HG02759 (cell line): ENCODE data around the gene SOWAHA.
"Not testable (repeated sequence)": the region's sequence is repeated elsewhere in the genome, so short reads cannot be mapped to it uniquely, and the experiment has no call there.

Source experiments
- ATAC-seq: cut with Tn5 transposase; IDR thresholded peaks from one replicate; pipeline ENCODE4 v1.9.1; 2021; ENCODE audit warnings: mild to moderate bottlenecking, moderate library complexity; ENCODE audit not compliant: unreplicated experiment

Gene SOWAHA

GRCh38 chr5:132777209-132778069 lies 35.7 kb upstream of the SOWAHA start, which contains the start of gene SEPTIN8:
Gene SEPTIN8 (minus strand): TSS chr5:132777239. CDS start chr5:132777137, 102 bp downstream.
- peak; percentile 73 for ATAC-seq

DNA sequence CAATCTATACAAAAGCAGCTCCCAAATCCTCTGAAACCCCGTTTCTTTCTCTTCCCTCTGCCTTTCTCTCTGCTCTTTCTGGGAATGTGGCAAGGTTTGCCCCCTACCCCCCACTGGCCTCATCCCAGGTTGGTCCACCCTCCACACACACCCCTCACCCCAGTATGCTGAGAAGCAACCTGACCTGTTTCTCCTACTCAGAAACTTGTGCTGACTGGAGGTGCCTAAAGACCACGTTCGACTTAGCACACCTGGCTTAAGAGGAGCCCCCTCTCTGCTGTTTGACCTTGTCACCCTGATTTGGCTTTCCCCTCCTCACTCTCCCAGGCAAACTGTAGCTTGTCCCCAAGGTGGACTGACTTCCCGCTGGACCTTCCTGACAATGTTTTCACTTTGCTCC lies 35.0 kb upstream of the SOWAHA start:
- no peak for ATAC-seq

DNA sequence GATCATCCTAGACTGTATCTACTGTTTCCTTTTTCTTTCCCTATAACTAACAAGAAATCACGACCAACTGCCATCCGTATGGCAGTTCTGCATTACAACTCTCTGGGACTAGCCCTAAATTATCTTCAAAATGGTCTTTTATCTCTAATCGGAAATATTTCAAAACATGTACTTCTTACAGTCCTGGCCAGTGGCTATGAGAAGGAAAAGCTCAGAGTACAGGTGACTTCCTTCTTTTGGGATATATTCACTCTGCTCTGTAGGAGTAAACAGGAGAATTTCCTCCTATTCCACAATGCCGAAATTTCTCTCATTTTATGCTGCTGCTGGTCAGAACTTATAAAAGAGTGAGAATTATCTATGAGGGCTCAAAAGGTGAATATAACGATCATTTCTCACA lies 34.2 kb upstream of the SOWAHA start:
- ATAC-seq: no peak

DNA sequence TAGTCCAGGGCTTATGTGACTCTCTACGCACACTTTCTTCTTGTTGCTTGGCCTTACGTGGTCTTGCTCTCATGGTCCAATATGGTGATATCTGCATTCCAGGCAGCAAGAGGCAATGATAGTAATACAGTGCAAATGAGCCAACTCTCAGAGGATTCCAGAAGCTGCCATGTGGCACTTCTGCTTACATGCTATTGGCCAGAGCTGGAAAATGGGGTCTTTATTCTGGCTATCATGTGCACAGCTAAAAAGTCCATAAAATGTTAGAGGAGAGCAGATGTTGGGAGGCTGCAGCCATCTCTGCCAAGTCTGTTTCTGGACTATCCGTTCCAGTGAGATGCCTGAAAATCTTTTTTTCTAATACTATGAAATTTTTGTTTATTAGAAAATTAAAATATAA lies 33.1 kb upstream of the SOWAHA start:
- ATAC-seq: no peak

GRCh38 chr5:132780577-132780976 lies 32.5 kb upstream of the SOWAHA start:
- no peak for ATAC-seq

- no peak for ATAC-seq
Observed at GRCh38 chr5:132781029-132781428, 32.1 kb upstream of the SOWAHA start.

DNA sequence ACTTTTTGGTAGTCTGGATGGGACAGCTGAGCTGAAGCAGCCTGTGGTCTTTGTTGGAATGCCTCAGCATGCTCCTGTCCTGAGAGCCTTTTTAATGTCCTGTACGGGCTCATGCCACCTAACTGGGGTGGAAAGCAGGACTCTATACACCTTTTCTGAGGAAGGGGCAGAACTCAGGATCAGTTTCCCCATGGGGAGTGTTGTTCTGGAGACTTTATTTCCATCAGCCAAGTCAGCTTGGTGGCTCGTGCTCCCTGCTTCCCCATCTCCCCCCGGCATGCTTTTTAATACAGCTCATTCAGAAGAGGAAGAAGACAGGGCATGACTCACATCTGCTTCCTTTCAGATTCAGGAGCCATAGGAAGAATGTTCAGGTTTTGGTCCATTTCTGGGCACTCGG lies 31.0 kb upstream of the SOWAHA start:
- ATAC-seq: no peak

- ATAC-seq: no peak
Observed at GRCh38 chr5:132785365-132785764, 27.7 kb upstream of the SOWAHA start.

DNA sequence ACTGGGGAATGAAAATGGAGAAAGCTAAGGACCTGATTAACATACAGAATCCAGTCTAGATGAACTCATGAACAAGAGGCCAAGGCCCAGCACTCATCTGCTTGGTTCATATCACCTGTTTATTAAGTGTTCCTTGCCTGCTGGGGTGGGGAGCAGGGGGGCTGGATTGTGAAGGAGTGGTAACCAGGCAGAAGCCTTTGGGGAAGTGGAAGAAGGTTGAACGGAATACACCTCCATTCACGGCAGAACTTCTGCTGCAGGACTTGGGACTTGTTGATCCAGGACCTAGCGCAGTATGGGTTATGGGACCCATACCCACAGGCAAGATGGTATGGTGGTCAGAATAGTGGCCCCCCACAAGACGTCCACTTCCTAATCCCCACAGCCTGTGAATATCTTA lies 27.2 kb upstream of the SOWAHA start:
- no peak for ATAC-seq

GRCh38 chr5:132787076-132787475 lies 26.0 kb upstream of the SOWAHA start:
- no peak for ATAC-seq

GRCh38 chr5:132788508-132788907 lies 24.6 kb upstream of the SOWAHA start:
- no peak for ATAC-seq

- ATAC-seq: no peak
Observed at GRCh38 chr5:132788990-132789886, 23.9 kb upstream of the SOWAHA start.

DNA sequence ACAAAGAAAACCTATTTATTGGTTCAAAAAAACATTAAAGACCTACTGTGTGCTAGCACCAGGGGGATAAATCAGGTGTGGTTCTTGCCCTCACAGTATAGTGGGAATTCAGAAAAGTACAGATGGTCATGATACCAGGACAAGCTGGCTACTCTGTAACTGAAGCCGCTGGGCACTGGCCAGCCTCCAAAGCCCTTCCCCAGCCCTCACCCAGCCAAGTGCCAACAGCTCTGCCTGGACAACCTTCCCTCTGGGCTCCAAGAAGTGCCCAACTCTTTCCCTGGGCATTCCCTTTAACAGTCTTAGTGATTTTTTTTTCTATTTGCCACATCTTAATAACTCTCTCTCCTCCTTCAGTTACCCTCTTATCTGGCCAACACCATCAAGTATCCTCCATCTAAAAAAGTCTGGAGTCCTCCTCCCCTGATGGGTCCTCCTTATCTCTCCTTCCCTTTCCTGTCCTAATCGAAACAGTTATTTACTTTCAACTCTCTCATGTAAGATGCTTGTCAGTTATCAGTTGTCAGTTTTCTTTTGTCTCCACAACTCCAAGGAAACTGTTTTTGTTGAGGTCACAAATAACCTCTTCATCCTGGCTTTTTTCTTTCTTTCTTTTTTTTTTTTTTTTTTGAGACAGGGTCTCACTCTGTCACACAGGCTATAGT lies 22.8 kb upstream of the SOWAHA start:
- no peak for ATAC-seq

GRCh38 chr5:132791026-132791425 lies 22.1 kb upstream of the SOWAHA start:
- ATAC-seq: no peak

DNA sequence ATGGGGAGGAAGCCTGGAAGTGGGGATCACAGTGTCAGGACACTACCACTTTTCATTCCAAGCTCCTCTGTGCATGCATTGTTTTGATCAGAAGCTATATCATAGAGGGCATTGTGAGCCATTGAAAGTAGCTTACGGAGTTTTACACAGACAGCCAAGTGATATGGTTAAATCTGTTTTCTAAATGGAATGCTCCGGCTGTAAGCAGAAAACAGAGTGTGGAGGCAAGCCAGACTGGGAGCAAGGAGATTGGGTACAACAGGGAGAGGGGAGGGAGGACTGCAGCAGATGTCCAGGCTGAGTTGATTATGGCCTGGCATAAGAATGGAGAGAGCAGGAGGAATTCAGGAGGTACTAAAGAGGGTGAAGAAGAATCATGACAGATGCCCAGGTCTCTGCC lies 15.5 kb upstream of the SOWAHA start:
- no peak for ATAC-seq

GRCh38 chr5:132799392-132799791 lies 13.7 kb upstream of the SOWAHA start:
- ATAC-seq: no peak

DNA sequence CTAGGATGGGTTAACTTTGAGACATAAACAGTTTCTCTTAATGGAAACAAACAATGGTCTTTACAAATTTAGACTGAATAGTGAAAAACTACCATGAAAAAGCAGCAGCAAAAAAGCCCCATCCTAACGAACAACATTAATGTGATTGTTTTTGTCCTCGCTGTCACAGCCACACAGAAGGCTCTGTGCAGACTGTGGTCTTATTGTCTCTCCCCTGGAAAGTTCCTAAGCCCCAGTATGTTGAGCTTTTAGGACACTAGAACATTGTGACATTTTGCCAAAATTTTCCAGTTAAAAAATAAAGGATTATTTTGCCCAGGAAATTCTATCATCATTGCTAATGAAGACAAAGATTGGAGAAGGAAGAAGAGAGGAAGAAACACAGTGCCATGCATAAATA lies 12.6 kb upstream of the SOWAHA start:
- no peak for ATAC-seq

DNA sequence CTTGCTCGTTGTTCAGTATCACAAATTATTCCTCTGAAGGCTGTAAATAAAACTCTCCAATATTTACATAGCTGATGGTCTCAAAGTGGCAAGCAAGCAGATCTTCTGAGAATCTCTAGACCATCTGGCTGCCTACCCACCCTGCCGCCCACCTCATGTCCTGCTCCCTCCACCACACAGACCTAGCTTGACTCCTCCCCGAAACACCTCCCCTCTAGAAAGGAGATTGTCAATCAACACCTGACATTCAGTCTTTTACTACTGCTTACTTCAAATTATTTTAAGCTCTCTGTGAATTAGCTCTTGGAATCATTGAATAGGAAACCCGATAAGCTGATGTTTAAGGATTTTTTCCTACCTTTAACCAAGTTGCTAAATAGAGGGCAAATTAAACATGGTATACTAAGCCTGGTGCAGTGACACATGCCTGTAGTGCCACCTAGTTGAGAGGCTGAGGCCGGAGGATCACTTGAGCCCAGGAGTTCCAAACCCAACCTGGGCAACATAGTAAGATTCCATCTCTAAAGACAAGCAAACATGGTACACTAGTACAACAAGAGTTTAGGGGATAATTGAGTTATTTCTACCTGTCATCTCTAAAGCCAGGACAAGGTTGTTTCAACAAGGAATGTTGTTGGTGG lies 10.9 kb upstream of the SOWAHA start:
- ATAC-seq: no peak

- ATAC-seq: not testable (repeated sequence)
Observed at GRCh38 chr5:132802685-132803066, 10.4 kb upstream of the SOWAHA start.

- ATAC-seq: not testable (repeated sequence)
Observed at GRCh38 chr5:132804219-132804618, 8.9 kb upstream of the SOWAHA start.

DNA sequence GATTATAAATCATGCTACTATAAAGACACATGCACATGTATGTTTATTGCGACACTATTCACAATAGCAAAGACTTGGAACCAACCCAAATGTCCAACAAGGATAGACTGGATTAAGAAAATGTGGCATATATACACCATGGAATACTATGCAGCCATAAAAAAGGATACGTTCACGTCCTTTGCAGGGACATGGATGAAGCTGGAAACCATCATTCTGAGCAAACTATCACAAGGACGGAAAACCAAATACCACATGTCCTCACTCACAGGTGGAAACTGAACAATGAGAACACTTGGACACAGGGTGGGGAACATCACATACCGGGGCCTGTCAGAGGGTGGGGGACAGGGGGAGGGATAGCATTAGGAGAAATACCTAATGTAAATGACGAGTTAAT lies 7.2 kb upstream of the SOWAHA start:
- ATAC-seq: not testable (repeated sequence)
